Psoas muscle (tissue), 8 donors: ENCODE results near the gene TRIM52. TPM values are rescaled to one million over a fixed set of nuclear protein-coding genes. Genes with fewer than 3 reads are reported as not detected.

Source experiments
- ATAC-seq, 4 donors: fragments of 200-7000 bp; cut with Tn5 transposase; one replicate each; pipeline ENCODE4 v1.9.1; 2020; ENCODE audit warnings: moderate library complexity in 3 of 4, mild to moderate bottlenecking in 2 of 4
- DNase-seq, 2 donors: peaks; one replicate each; pipeline ENCODE4 v3.0.0-alpha.2; 2020
- H3K27ac ChIP-seq: fragments of 200-600 bp; one replicate; pipeline ENCODE4 v1.8.0; 2022
- H3K27me3 ChIP-seq, 3 donors: fragments of 200-600 bp in 1 of 3; one replicate each; pipeline versions ENCODE4 v1.6.1 to v1.8.0; 2013 to 2022; ENCODE audit warnings: low read length in 2 of 3, mild to moderate bottlenecking in 2 of 3, moderate library complexity in 1 of 3; ENCODE audit not compliant: insufficient read depth in 3 of 3
- H3K36me3 ChIP-seq, 2 donors: fragments of 200-600 bp in 1 of 2; one replicate each; pipeline versions ENCODE4 v1.6.1 to v1.8.0; 2013 to 2022; ENCODE audit warnings: low read depth in 1 of 2, mild to moderate bottlenecking in 1 of 2, moderate library complexity in 1 of 2; ENCODE audit not compliant: insufficient read depth in 1 of 2
- H3K4me1 ChIP-seq: fragments of 200-600 bp; one replicate; pipeline ENCODE4 v1.8.0; 2022
- H3K4me3 ChIP-seq: fragments of 200-600 bp; one replicate; pipeline ENCODE4 v1.8.0; 2022; ENCODE audit warnings: mild to moderate bottlenecking
- H3K9me3 ChIP-seq: fragments of 200-600 bp; one replicate; pipeline ENCODE4 v1.8.0; 2022
- WGBS, 3 donors: extraction: QIAGEN DNeasy Blood & Tissue Kit; methylation state at CpG; one replicate each; pipeline versions ENCODE4 v1.1.6 to v1.1.7; 2013; 5-methylcytosine and 5-hydroxymethylcytosine counted together
- intact Hi-C, 2 donors: fragments of 100-400 bp; cut with DNase I; formaldehyde crosslinking; loops; one replicate each; pipeline versions ENCODE4 v1.11.0 to v1.14.2; 2022
- polyA plus RNA-seq, 3 donors: library from polyadenylated mRNA; stranded (reverse); fragments of 200-250 nt; gene quantifications; one replicate each; pipeline ENCODE4 v1.2.3, GENCODE V29; 2013
- total RNA-seq, 4 donors: library from RNA; stranded (reverse); fragmentation: NEBNext Ultra II Directional in 2 of 4; extraction: Animal tissue kit (Norgen Biotek cat#: 25700) in 2 of 4; gene quantifications; one replicate each; pipeline versions ENCODE4 v1.2.1 to v1.2.4, GENCODE V29; 2021 to 2023
- TF ChIP-seq, protein P1 (sequence below): fragments of 200-600 bp; IDR thresholded peaks from one replicate; pipeline ENCODE4 v1.8.0; 2022; ENCODE audit warnings: antibody characterized with exemption
- donor health status: healthy with polysubstance abuse.
- donor health status: DM: no; HTN: no; CAD: no; lungs with moderate emphysema.
- donor health status: Bipolar disorder and iron deficiency.
- donor health status: healthy.
- donor health status: DM: yes; HTN: yes; CAD: no.
- donor health status: DM: no; HTN: no; CAD: no.
- donor health status: DM: no; HTN: no; CAD: no.
- donor health status: DM: yes; HTN: yes; CAD: no.

Gene TRIM52
- total and polyA plus RNA-seq, 7 donors, result 1.5 to 17.6 (median 4.9) TPM

DNA sequence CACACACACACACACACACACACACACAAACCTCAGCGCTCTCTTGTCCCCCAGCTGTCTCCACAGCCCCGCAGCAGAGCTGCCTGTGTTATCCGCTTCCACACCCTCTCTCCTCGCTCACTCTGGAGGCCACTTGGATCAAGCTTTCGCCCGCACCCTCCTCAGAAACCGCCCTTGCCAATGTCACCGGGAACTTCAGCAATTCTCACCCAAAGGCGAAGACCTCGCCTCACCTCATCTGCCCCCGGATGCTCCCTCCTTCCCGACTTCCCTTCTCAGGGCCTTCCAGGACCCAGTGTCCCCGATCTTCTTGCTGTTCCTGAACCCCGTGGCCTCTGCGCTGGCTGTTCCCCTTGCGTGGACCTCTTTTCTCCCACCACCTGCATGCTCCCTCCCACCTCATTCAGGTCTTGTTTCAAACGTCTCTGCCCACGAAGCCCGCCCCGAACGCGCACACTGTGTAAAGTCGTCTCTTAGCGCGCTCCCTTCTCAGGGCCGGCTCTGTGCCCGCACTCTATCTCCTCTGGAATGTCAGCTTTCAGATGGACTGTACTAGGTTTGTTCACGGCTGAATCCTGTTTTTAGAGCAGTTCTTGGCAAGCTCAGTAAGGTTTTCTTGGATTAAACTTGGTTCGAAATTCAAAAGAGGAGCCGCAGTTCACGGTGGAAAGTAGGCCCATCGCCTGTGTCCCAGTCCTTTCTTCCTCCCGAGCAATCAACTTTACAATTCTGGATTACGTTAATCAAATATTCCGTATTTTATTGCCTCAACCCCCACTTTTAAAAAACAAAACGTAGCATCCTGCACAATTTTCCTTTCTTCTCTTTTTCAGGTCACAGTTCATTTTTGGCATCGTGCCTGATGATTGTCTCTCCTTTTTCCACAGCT is 54.9 kb downstream of the TRIM52 start:
- DNase-seq (no peak), ATAC-seq (peak; percentile 7 to 18 (median 10))
- 9 to 13% (median 11%) methylated on average over 37 of the region's 37 CpGs for WGBS, 3 donors
- H3K36me3 ChIP-seq, result peaks cover 0 to 10% of the 10 kb centered on the region in 2 donors
- peak overlapping the region; percentile 76 for H3K4me3 ChIP-seq
- peak overlapping the region; percentile 93 for H3K27ac ChIP-seq
- no peaks in the 10 kb centered on the region for H3K27me3 ChIP-seq
- peaks cover 23% of the 10 kb centered on the region for H3K4me1 ChIP-seq
- TF ChIP-seq, protein P1, sequence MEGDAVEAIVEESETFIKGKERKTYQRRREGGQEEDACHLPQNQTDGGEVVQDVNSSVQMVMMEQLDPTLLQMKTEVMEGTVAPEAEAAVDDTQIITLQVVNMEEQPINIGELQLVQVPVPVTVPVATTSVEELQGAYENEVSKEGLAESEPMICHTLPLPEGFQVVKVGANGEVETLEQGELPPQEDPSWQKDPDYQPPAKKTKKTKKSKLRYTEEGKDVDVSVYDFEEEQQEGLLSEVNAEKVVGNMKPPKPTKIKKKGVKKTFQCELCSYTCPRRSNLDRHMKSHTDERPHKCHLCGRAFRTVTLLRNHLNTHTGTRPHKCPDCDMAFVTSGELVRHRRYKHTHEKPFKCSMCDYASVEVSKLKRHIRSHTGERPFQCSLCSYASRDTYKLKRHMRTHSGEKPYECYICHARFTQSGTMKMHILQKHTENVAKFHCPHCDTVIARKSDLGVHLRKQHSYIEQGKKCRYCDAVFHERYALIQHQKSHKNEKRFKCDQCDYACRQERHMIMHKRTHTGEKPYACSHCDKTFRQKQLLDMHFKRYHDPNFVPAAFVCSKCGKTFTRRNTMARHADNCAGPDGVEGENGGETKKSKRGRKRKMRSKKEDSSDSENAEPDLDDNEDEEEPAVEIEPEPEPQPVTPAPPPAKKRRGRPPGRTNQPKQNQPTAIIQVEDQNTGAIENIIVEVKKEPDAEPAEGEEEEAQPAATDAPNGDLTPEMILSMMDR, result no peak
- intact Hi-C loops, result loop anchor here (1.0 to 2.0 kb wide), 4 partner anchors 16 to 40 kb away; partner anchors contain the start of gene TRIM41 (in 1 of the 2)
- H3K9me3 ChIP-seq, result no peaks in the 10 kb centered on the region

Other genes starting within 250 kb of the TRIM52 start
- 10 to 100 TPM; 10.4 to 22.8 (median 18.1) TPM for gene BTNL9, start 220.9 kb downstream of the TRIM52 start, total RNA-seq
- 10 to 100 TPM; 14.4 to 26.3 (median 20.0) TPM for gene BTNL9, start 220.9 kb downstream of the TRIM52 start, polyA plus RNA-seq
- gene OR2V1, start 130.0 kb downstream of the TRIM52 start, total RNA-seq, result not detected
- not detected for gene OR2V1, start 130.0 kb downstream of the TRIM52 start, polyA plus RNA-seq
- gene OR2V2, start 113.6 kb downstream of the TRIM52 start, total RNA-seq, result not detected
- not detected for gene OR2V2, start 113.6 kb downstream of the TRIM52 start, polyA plus RNA-seq
- gene TRIM7, start 55.9 kb downstream of the TRIM52 start, total RNA-seq, result 10 to 100 TPM; 18.5 to 42.6 (median 32.4) TPM
- gene TRIM7, start 55.9 kb downstream of the TRIM52 start, polyA plus RNA-seq, result 10 to 100 TPM; 10.4 to 37.7 (median 21.2) TPM
- gene TRIM41, start 37.9 kb downstream of the TRIM52 start, total RNA-seq, result 10 to 100 TPM; 26.6 to 33.6 (median 31.5) TPM
- gene TRIM41, start 37.9 kb downstream of the TRIM52 start, polyA plus RNA-seq, result 10 to 100 TPM; 12.5 to 44.0 (median 17.4) TPM
- 1,000 to 10,000 TPM in 1 of 4 donors, 100 to 1,000 TPM in 3; 832 to 1,110 (median 978) TPM for gene RACK1, start 17.2 kb downstream of the TRIM52 start, total RNA-seq
- gene RACK1, start 17.2 kb downstream of the TRIM52 start, polyA plus RNA-seq, result 1,000 to 10,000 TPM; 1,678 to 3,660 (median 1,849) TPM
- gene OR4F3, start 106.1 kb upstream of the TRIM52 start, total RNA-seq, result not detected
- under 1 TPM in 1 of 3 donors, not detected in 2; 0.04 TPM for gene OR4F3, start 106.1 kb upstream of the TRIM52 start, polyA plus RNA-seq